ENCODE results near the gene NEUROG3.

NEUROG3 gene

GRCh38 chr10:69554611-69555010, 18.6 kb downstream of the NEUROG3 start:
- Histone ChIP-seq H3K36me3 (ENCODE audit: control insufficient read depth, low read length) (no peaks in the 10 kb centered on the region), H3K9me2 (replicated peaks; ENCODE audit: control insufficient read depth, low read length) (no peaks in the 10 kb centered on the region), H3K4me2 (ENCODE audit: low read length) (no peak overlapping the region), H4K20me1 (ENCODE audit: control insufficient read depth, insufficient read depth, low read depth, low read length) (no peaks in the 10 kb centered on the region), H3K27me3 (ENCODE audit: control insufficient read depth, low read length) (no peaks in the 10 kb centered on the region), H3F3A (ENCODE audit: control insufficient read depth, insufficient read depth) (no peaks in the 10 kb centered on the region), H3K4me1 (ENCODE audit: control insufficient read depth, low read length) (no peaks in the 10 kb centered on the region), H3K27ac (ENCODE audit: low read depth, low read length) (no peak overlapping the region), H3K9me3 (ENCODE audit: control insufficient read depth, insufficient read depth, low read length) (peaks cover 17% of the 10 kb centered on the region; the same call in 1 of the 2 replicates), H3K4me3 (ENCODE audit: low read length) (no peak overlapping the region), H3K79me2 (ENCODE audit: control insufficient read depth, low read length) (no peaks in the 10 kb centered on the region)
- TF ChIP-seq, protein P1, sequence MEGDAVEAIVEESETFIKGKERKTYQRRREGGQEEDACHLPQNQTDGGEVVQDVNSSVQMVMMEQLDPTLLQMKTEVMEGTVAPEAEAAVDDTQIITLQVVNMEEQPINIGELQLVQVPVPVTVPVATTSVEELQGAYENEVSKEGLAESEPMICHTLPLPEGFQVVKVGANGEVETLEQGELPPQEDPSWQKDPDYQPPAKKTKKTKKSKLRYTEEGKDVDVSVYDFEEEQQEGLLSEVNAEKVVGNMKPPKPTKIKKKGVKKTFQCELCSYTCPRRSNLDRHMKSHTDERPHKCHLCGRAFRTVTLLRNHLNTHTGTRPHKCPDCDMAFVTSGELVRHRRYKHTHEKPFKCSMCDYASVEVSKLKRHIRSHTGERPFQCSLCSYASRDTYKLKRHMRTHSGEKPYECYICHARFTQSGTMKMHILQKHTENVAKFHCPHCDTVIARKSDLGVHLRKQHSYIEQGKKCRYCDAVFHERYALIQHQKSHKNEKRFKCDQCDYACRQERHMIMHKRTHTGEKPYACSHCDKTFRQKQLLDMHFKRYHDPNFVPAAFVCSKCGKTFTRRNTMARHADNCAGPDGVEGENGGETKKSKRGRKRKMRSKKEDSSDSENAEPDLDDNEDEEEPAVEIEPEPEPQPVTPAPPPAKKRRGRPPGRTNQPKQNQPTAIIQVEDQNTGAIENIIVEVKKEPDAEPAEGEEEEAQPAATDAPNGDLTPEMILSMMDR (IDR thresholded peaks at IDR 0.05; ENCODE audit: low read depth, low read length, poor library complexity, severe bottlenecking), result no peak
- TF ChIP-seq EZH2phosphoT487 (IDR thresholded peaks at IDR 0.05; ENCODE audit: borderline replicate concordance, low read length), result no peak

DNA sequence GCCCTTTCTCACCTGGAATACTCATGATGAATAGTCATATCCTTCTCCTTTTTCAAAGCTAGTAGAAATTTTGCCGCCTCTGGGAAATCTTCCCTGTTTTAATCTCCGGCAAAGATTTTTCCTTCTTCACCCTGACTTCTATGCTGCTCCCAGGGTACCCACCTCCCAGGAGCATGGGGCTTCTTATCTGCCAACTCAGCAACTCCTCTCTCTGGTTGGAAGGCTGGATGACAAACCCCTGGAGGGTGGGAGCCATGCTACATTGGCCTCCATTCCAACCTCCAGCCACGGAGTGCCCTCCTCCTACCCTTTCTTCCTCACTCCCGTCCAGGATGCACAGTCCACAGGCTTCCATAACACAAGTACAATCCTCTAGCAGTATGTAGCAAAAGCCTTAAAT, 19.9 kb downstream of the NEUROG3 start:
- Histone ChIP-seq H3K4me3 (ENCODE audit: low read length) (no peak overlapping the region), H3F3A (ENCODE audit: control insufficient read depth, insufficient read depth) (no peaks in the 10 kb centered on the region), H3K36me3 (ENCODE audit: control insufficient read depth, low read length) (no peaks in the 10 kb centered on the region), H3K4me2 (ENCODE audit: low read length) (no peak overlapping the region), H3K9me3 (ENCODE audit: control insufficient read depth, insufficient read depth, low read length) (peaks cover 22% of the 10 kb centered on the region; the same call in 1 of the 2 replicates), H3K27me3 (ENCODE audit: control insufficient read depth, low read length) (no peaks in the 10 kb centered on the region), H3K79me2 (ENCODE audit: control insufficient read depth, low read length) (no peaks in the 10 kb centered on the region), H3K9me2 (replicated peaks; ENCODE audit: control insufficient read depth, low read length) (no peaks in the 10 kb centered on the region), H4K20me1 (ENCODE audit: control insufficient read depth, insufficient read depth, low read depth, low read length) (no peaks in the 10 kb centered on the region), H3K4me1 (ENCODE audit: control insufficient read depth, low read length) (no peaks in the 10 kb centered on the region), H3K27ac (ENCODE audit: low read depth, low read length) (no peak overlapping the region)
- TF ChIP-seq, protein P1 (IDR thresholded peaks at IDR 0.05; ENCODE audit: low read depth, low read length, poor library complexity, severe bottlenecking), result no peak
- no peak for TF ChIP-seq EZH2phosphoT487 (IDR thresholded peaks at IDR 0.05; ENCODE audit: borderline replicate concordance, low read length)

DNA sequence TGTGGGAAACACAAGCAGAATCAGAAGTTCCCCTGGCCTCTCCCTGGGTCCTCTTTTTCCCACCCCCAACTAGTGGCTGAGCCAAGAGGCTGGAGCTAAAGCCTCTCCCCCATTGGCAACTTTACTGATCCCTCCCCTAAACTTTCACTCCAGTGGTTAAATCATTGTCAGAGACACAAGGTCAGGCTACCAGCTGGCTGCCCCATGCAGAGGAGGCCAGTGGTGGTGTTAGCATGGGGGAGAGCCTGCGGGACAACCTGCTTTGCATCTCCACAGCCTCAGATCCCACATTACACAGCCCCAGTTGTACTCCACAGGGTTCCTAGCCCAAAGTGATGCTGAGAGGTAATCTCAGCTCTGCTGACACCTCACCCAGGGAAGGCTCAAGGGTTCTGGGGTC, 21.0 kb downstream of the NEUROG3 start:
- Histone ChIP-seq H3K9me2 (replicated peaks; ENCODE audit: control insufficient read depth, low read length) (no peaks in the 10 kb centered on the region), H3F3A (ENCODE audit: control insufficient read depth, insufficient read depth) (no peaks in the 10 kb centered on the region), H3K27ac (ENCODE audit: low read depth, low read length) (no peak overlapping the region), H4K20me1 (ENCODE audit: control insufficient read depth, insufficient read depth, low read depth, low read length) (no peaks in the 10 kb centered on the region), H3K27me3 (ENCODE audit: control insufficient read depth, low read length) (no peaks in the 10 kb centered on the region), H3K4me3 (ENCODE audit: low read length) (no peak overlapping the region), H3K79me2 (ENCODE audit: control insufficient read depth, low read length) (no peaks in the 10 kb centered on the region), H3K4me2 (ENCODE audit: low read length) (no peak overlapping the region), H3K9me3 (ENCODE audit: control insufficient read depth, insufficient read depth, low read length) (peaks cover 24% of the 10 kb centered on the region; the same call in 1 of the 2 replicates), H3K36me3 (ENCODE audit: control insufficient read depth, low read length) (no peaks in the 10 kb centered on the region), H3K4me1 (ENCODE audit: control insufficient read depth, low read length) (no peaks in the 10 kb centered on the region)
- TF ChIP-seq EZH2phosphoT487 (IDR thresholded peaks at IDR 0.05; ENCODE audit: borderline replicate concordance, low read length), result no peak
- TF ChIP-seq, protein P1 (IDR thresholded peaks at IDR 0.05; ENCODE audit: low read depth, low read length, poor library complexity, severe bottlenecking), result no peak
